HEK293 (cell line): ENCODE data around the gene GALNT2.

Experiments
- CTCF ChIA-PET: fragments of 350-600 bp; formaldehyde crosslinking; extraction: SDS; loops from one replicate; lab custom pipeline; 2021; ENCODE audit warnings: antibody characterized with exemption; lab: Yijun Ruan, JAX
- POLR2A ChIA-PET: fragments of 300-600 bp; formaldehyde crosslinking; extraction: SDS; loops from one replicate; lab custom pipeline; 2020; ENCODE audit warnings: antibody characterized with exemption, inconsistent platforms; lab: Yijun Ruan, JAX
- H3K27ac ChIP-seq: fragments of 200-500 bp; sonication (Bioruptor generic); 2 replicates; pipeline ENCODE4 v1.5.1; 2014; ENCODE audit warnings: low read depth, low read length, control low read depth, inconsistent platforms; ENCODE audit errors: extremely low read depth
- H3K36me3 ChIP-seq, 2 experiments: fragments of 200-500 bp in 1 of 2; sonication (Bioruptor generic) in 1 of 2; 1 replicate in 1 of 2; 2 replicates in 1 of 2; pipeline ENCODE4 v1.5.1; 2014 to 2017; ENCODE audit warnings: inconsistent platforms in 2 of 2, low read length in 2 of 2; ENCODE audit not compliant: control insufficient read depth in 2 of 2, insufficient read depth in 1 of 2
- H3K4me1 ChIP-seq: fragments of 200-500 bp; sonication (Bioruptor generic); 2 replicates; pipeline ENCODE4 v1.5.1; 2014; ENCODE audit warnings: mild to moderate bottlenecking, low read length, inconsistent platforms; ENCODE audit not compliant: control insufficient read depth, insufficient read depth
- H3K4me3 ChIP-seq: 2 replicates; pipeline ENCODE4 v1.5.1; 2011; ENCODE audit warnings: low read depth, mild to moderate bottlenecking, control low read depth, low read length, moderate library complexity
- H3K9me3 ChIP-seq: fragments of 200-500 bp; sonication (Bioruptor generic); 2 replicates; pipeline ENCODE4 v1.5.1; 2014; ENCODE audit warnings: low read depth, low read length, inconsistent platforms; ENCODE audit not compliant: control insufficient read depth, insufficient read depth
- BCL11B ChIP-seq: fragments of 450-650 bp; formaldehyde crosslinking; IDR thresholded peaks from 2 replicates; pipeline ENCODE4 v1.5.1; 2016; ENCODE audit warnings: low read depth, missing biosample characterization, missing genetic modification characterization
- SCRT1 ChIP-seq: fragments of 450-650 bp; formaldehyde crosslinking; IDR thresholded peaks from 2 replicates; pipeline ENCODE4 v1.5.1; 2016; ENCODE audit warnings: missing biosample characterization, missing genetic modification characterization, borderline replicate concordance
- SCRT2 ChIP-seq: fragments of 450-650 bp; formaldehyde crosslinking; IDR thresholded peaks from 2 replicates; pipeline ENCODE4 v1.5.1; 2016; ENCODE audit warnings: missing biosample characterization, missing genetic modification characterization
- WT1 ChIP-seq: fragments of 450-650 bp; formaldehyde crosslinking; IDR thresholded peaks from 2 replicates; pipeline ENCODE4 v1.5.1; 2016; ENCODE audit warnings: missing biosample characterization, missing genetic modification characterization
- ZBTB1 ChIP-seq: fragments of 450-650 bp; formaldehyde crosslinking; IDR thresholded peaks from 2 replicates; pipeline ENCODE4 v1.5.1; 2016; ENCODE audit warnings: missing biosample characterization, missing genetic modification characterization
- ZNF274 ChIP-seq, 2 experiments: fragments of 200-500 bp in 1 of 2; fragments of 450-650 bp in 1 of 2; sonication (Bioruptor generic) in 1 of 2; formaldehyde crosslinking in 1 of 2; IDR thresholded peaks; 2 replicates each; pipeline versions ENCODE4 v1.5.1 to v1.6.1; 2014 to 2016; ENCODE audit warnings: borderline replicate concordance in 1 of 2, inconsistent platforms in 1 of 2, low read length in 1 of 2, missing biosample characterization in 1 of 2, missing genetic modification characterization in 1 of 2
- TF ChIP-seq, protein P1 (sequence below): fragments of 450-650 bp; formaldehyde crosslinking; conservative IDR thresholded peaks from 2 replicates; pipeline ENCODE4 v1.5.1; 2016; ENCODE audit warnings: low read depth, missing biosample characterization, missing genetic modification characterization
- TF ChIP-seq, protein P2 (sequence below): fragments of 450-650 bp; formaldehyde crosslinking; IDR thresholded peaks from 2 replicates; pipeline ENCODE4 v1.5.1; 2016; ENCODE audit warnings: missing biosample characterization, missing genetic modification characterization, borderline replicate concordance

GALNT2 gene

DNA sequence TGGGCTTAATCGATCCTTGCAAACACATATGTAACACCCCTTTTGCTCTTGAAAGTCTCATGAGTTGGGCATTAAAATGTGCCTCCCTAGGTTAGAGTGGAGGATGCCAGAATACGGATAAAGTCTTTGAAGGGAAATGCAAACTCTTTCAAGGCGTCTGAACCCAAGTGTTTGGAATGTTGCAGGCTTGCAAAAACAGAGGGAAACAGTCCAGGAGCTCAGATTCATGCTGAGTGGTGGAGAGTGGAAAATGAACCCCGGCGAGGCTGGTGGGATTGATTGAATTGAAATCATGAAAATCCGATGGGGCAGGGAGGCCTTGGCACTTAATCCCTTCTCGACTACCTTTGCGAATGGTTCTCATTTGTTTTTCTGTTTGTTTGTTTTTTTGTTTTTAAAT is 183.6 kb downstream of the GALNT2 start (continued):
- TF ChIP-seq, protein P1, sequence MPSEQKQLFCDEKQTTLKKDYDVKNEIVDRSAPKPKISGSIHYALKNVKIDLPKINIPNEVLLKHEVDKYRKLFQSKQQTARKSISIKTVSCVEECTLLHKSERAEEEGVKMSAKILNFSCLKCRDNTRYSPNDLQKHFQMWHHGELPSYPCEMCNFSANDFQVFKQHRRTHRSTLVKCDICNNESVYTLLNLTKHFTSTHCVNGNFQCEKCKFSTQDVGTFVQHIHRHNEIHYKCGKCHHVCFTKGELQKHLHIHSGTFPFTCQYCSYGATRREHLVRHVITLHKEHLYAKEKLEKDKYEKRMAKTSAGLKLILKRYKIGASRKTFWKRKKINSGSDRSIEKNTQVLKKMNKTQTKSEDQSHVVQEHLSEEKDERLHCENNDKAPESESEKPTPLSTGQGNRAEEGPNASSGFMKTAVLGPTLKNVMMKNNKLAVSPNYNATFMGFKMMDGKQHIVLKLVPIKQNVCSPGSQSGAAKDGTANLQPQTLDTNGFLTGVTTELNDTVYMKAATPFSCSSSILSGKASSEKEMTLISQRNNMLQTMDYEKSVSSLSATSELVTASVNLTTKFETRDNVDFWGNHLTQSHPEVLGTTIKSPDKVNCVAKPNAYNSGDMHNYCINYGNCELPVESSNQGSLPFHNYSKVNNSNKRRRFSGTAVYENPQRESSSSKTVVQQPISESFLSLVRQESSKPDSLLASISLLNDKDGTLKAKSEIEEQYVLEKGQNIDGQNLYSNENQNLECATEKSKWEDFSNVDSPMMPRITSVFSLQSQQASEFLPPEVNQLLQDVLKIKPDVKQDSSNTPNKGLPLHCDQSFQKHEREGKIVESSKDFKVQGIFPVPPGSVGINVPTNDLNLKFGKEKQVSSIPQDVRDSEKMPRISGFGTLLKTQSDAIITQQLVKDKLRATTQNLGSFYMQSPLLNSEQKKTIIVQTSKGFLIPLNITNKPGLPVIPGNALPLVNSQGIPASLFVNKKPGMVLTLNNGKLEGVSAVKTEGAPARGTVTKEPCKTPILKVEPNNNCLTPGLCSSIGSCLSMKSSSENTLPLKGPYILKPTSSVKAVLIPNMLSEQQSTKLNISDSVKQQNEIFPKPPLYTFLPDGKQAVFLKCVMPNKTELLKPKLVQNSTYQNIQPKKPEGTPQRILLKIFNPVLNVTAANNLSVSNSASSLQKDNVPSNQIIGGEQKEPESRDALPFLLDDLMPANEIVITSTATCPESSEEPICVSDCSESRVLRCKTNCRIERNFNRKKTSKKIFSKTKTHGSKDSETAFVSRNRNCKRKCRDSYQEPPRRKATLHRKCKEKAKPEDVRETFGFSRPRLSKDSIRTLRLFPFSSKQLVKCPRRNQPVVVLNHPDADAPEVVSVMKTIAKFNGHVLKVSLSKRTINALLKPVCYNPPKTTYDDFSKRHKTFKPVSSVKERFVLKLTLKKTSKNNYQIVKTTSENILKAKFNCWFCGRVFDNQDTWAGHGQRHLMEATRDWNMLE: no peak
- TF ChIP-seq ZNF274 (IDR thresholded peaks at IDR 0.05; ENCODE audit: low read length): no peak
- no peak for TF ChIP-seq ZNF274 (tag by site-specific recombination; IDR thresholded peaks at IDR 0.05; ENCODE audit: borderline replicate concordance)
- TF ChIP-seq ZBTB1 (tag by site-specific recombination): no peak
- no peak for TF ChIP-seq WT1 (tag by site-specific recombination)

DNA sequence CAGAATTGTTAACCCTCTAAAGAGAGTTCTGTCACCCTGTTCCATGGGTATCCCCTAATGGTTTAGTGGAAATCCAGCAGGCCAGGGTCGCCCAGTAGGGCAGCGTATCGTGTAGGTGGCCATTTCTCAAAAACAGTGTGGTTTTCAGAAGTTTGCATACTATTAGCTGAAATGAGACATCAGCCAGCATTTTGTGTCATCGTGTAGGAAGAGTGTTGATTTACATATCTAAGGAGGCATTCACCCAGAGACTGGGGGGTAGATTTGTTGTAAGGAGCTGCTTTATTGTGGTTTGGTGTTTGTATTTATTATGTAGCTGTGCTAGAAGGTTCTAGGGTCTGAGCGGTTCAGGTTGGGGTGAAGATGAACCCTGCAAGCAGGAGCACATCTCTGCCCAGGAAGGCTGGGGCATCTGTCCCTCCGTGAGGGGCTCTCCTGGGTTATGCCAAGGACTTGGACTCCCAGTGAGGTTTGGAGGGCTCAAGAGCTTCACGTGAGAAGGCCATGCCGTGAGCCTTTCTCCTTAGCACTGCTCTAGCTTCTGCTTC is 184.7 kb downstream of the GALNT2 start:
- Histone ChIP-seq H3K9me3 (no peaks in the 10 kb centered on the region), H3K4me1 (no peaks in the 10 kb centered on the region), H3K4me3 (no peak overlapping the region), H3K36me3 (peaks cover 0 to 37% of the 10 kb centered on the region in 2 experiments; a peak in 2 of 3 replicates), H3K27ac (no peak overlapping the region)
- no peak for TF ChIP-seq BCL11B (tag by site-specific recombination)
- POLR2A ChIA-PET: no interaction called here
- CTCF ChIA-PET: interaction anchor here (0.5 to 1.4 kb wide), 2 partner anchors 9 to 60 kb away, joined by 3 to 4 read pairs; no protein-coding TSS in a partner anchor

DNA sequence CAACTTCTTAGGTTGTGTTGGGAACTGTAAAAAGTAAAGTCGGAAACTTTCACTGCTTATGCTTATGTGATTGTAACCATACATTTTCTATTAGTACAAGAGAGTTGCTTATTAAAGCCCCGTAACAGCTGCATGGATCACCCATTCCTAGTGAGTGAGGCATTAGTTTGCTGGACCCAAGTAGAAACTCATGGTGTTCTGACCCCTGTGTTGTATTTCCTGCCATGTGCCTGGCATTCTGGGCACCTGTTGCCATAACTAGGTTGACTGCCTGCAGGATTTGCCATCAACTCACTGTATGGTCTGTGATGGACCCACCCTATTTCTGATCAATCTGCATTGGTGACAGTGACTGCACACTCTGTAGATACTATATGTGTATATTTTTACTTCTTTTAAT is 186.1 kb downstream of the GALNT2 start:
- no peak overlapping the region for H3K4me3 ChIP-seq
- CTCF ChIA-PET: interaction anchor here (1.5 kb wide), 1 partner anchor 13 kb away, joined by 7 read pairs; no protein-coding TSS in a partner anchor
- POLR2A ChIA-PET: no interaction called here
- peak; percentile 73 for TF ChIP-seq SCRT1 (tag by site-specific recombination)
- TF ChIP-seq SCRT2 (tag by site-specific recombination): peak; percentile 85
- TF ChIP-seq, protein P2, sequence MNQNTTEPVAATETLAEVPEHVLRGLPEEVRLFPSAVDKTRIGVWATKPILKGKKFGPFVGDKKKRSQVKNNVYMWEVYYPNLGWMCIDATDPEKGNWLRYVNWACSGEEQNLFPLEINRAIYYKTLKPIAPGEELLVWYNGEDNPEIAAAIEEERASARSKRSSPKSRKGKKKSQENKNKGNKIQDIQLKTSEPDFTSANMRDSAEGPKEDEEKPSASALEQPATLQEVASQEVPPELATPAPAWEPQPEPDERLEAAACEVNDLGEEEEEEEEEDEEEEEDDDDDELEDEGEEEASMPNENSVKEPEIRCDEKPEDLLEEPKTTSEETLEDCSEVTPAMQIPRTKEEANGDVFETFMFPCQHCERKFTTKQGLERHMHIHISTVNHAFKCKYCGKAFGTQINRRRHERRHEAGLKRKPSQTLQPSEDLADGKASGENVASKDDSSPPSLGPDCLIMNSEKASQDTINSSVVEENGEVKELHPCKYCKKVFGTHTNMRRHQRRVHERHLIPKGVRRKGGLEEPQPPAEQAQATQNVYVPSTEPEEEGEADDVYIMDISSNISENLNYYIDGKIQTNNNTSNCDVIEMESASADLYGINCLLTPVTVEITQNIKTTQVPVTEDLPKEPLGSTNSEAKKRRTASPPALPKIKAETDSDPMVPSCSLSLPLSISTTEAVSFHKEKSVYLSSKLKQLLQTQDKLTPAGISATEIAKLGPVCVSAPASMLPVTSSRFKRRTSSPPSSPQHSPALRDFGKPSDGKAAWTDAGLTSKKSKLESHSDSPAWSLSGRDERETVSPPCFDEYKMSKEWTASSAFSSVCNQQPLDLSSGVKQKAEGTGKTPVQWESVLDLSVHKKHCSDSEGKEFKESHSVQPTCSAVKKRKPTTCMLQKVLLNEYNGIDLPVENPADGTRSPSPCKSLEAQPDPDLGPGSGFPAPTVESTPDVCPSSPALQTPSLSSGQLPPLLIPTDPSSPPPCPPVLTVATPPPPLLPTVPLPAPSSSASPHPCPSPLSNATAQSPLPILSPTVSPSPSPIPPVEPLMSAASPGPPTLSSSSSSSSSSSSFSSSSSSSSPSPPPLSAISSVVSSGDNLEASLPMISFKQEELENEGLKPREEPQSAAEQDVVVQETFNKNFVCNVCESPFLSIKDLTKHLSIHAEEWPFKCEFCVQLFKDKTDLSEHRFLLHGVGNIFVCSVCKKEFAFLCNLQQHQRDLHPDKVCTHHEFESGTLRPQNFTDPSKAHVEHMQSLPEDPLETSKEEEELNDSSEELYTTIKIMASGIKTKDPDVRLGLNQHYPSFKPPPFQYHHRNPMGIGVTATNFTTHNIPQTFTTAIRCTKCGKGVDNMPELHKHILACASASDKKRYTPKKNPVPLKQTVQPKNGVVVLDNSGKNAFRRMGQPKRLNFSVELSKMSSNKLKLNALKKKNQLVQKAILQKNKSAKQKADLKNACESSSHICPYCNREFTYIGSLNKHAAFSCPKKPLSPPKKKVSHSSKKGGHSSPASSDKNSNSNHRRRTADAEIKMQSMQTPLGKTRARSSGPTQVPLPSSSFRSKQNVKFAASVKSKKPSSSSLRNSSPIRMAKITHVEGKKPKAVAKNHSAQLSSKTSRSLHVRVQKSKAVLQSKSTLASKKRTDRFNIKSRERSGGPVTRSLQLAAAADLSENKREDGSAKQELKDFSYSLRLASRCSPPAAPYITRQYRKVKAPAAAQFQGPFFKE (tag by site-specific recombination): no peak
- H3K4me1 ChIP-seq: no peaks in the 10 kb centered on the region
- peaks cover 0 to 42% of the 10 kb centered on the region in 2 experiments; a peak in 1 of 3 replicates for H3K36me3 ChIP-seq
- H3K27ac ChIP-seq: no peak overlapping the region
- H3K9me3 ChIP-seq: no peaks in the 10 kb centered on the region
